Measurements from ENCODE around the gene CARD8. TPM values are rescaled to one million over a fixed set of nuclear protein-coding genes. Genes with fewer than 3 reads are reported as not detected.
A peak's percentile ranks its signal among the peaks of the same experiment; 100 is the strongest.

The CARD8 gene
- total RNA-seq, 6 donors from 2014 or later, result 35.1 to 138 (median 77.8) TPM

DNA sequence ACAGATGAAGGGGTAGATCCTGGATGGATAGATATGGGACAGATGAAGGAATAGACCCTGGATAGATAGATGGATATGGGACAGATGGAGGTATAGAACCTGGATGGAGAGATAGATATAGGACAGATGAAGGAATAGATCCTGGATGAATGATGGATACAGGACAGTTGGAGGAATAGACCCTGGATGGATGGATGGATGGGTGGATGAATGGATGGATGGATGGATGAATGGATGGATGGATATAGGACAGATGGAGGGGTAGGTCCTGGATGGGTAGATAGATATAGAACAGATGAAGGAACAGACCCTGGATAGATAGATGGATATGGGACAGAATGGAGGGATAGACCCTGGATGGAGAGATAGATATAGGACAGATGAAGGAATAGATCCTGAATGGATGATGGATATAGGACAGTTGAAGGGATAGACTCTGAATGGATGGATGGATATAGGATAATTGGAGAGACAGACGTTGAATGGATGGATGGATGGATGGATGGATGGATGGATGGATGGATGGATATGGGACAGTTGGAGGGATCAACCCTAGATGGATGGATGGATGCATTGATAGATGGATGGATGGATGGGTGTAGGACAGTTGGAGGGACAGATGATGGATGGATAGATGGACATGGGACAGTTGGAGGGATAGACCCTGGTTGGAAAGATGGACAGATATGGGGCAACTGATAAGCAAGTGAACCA lies 46.3 kb upstream of the CARD8 start:
- ATAC-seq (ENCODE audit: low FRiP score in 2 of 2), result no peak
- 88 to 96% methylated on average over 1 of the region's 1 CpG for WGBS, 2 donors

GRCh38 chr19:48297975-48298374 lies 42.3 kb upstream of the CARD8 start:
- 91 to 98% methylated on average over 10 to 15 of the region's 16 CpGs for WGBS, 2 donors
- no peaks in the 10 kb centered on the region for H3K9me3 ChIP-seq
- DNase-seq, result peak in 1 of 2 donors; percentile 62
- TF ChIP-seq POLR2AphosphoS5 (IDR thresholded peaks at IDR 0.05) (no peak), EP300 (IDR thresholded peaks at IDR 0.05) (no peak), CTCF (IDR thresholded peaks at IDR 0.05) (no peak), POLR2A (IDR thresholded peaks at IDR 0.05) (no peak)
- no peak for ATAC-seq (ENCODE audit: low FRiP score in 2 of 2)
- H3K27me3 ChIP-seq, result no peaks in the 10 kb centered on the region
- H3K4me3 ChIP-seq, result no peak overlapping the region
- no peaks in the 10 kb centered on the region for H3K4me1 ChIP-seq
- no peaks in the 10 kb centered on the region for H3K36me3 ChIP-seq
- no peak overlapping the region for H3K27ac ChIP-seq

More for the DNA sequence above, 46.3 kb upstream of the CARD8 start:
- Histone ChIP-seq H3K4me1 (no peaks in the 10 kb centered on the region), H3K36me3 (no peaks in the 10 kb centered on the region), H3K27ac (no peak overlapping the region), H3K4me3 (no peak overlapping the region), H3K27me3 (no peaks in the 10 kb centered on the region), H3K9me3 (no peaks in the 10 kb centered on the region)
- TF ChIP-seq POLR2AphosphoS5 (IDR thresholded peaks at IDR 0.05) (no peak), CTCF (IDR thresholded peaks at IDR 0.05) (no peak), EP300 (IDR thresholded peaks at IDR 0.05) (no peak), POLR2A (IDR thresholded peaks at IDR 0.05) (no peak)
- no peak for DNase-seq

GRCh38 chr19:48296963-48297734 lies 41.4 kb upstream of the CARD8 start:
- peak in 1 of 2 donors; percentile 81 for DNase-seq
- Histone ChIP-seq H3K9me3 (no peaks in the 10 kb centered on the region), H3K4me3 (no peak overlapping the region), H3K4me1 (no peaks in the 10 kb centered on the region), H3K27me3 (no peaks in the 10 kb centered on the region), H3K36me3 (no peaks in the 10 kb centered on the region), H3K27ac (no peak overlapping the region)
- peak in 1 of 2 donors; percentile 6 for ATAC-seq (ENCODE audit: low FRiP score in 2 of 2)
- WGBS, 2 donors, result 84 to 89% methylated on average over 28 to 40 of the region's 42 CpGs
- no peak for TF ChIP-seq CTCF (IDR thresholded peaks at IDR 0.05)
- no peak for TF ChIP-seq POLR2A (IDR thresholded peaks at IDR 0.05)
- no peak for TF ChIP-seq EP300 (IDR thresholded peaks at IDR 0.05)

GRCh38 chr19:48295458-48295857 lies 39.7 kb upstream of the CARD8 start:
- H3K27me3 ChIP-seq, result no peaks in the 10 kb centered on the region
- H3K4me3 ChIP-seq, result no peak overlapping the region
- H3K36me3 ChIP-seq, result no peaks in the 10 kb centered on the region
- no peak for DNase-seq
- 74 to 90% methylated on average over 8 to 10 of the region's 10 CpGs for WGBS, 2 donors
- no peaks in the 10 kb centered on the region for H3K9me3 ChIP-seq
- no peak overlapping the region for H3K27ac ChIP-seq
- H3K4me1 ChIP-seq, result peaks cover 6 to 11% (median 10%) of the 10 kb centered on the region in 4 donors
- TF ChIP-seq EP300 (IDR thresholded peaks at IDR 0.05), result no peak
- TF ChIP-seq POLR2AphosphoS5 (IDR thresholded peaks at IDR 0.05), result no peak
- TF ChIP-seq POLR2A (IDR thresholded peaks at IDR 0.05), result no peak
- TF ChIP-seq CTCF (IDR thresholded peaks at IDR 0.05), result no peak
- ATAC-seq (ENCODE audit: low FRiP score in 2 of 2), result no peak

Data from upper lobe of left lung (tissue), 6 donors.